ENCODE data around the gene ARID1B. TPM values are rescaled to one million over a fixed set of nuclear protein-coding genes. Genes with fewer than 3 reads are reported as not detected.

The ARID1B gene
- total RNA-seq, 1 donor from 2014 or later = 62.1 TPM

- Histone ChIP-seq H3K9ac (no peak overlapping the region), H3K36me3 (peaks cover 10% of the 10 kb centered on the region), H4K20me1 (ENCODE audit: low read depth) (no peaks in the 10 kb centered on the region), H3K4me2 (no peak overlapping the region), H3K27ac (no peak overlapping the region), H2AFZ (replicated peaks) (no peak overlapping the region), H3K27me3 (no peaks in the 10 kb centered on the region), H3K79me2 (ENCODE audit: low read depth) (no peaks in the 10 kb centered on the region), H3K4me1 (no peaks in the 10 kb centered on the region), H3F3A (ENCODE audit: low read depth) (no peaks in the 10 kb centered on the region), H3K4me3 (no peak overlapping the region), H3K9me3 (ENCODE audit: low read depth) (no peaks in the 10 kb centered on the region)
- H3K4me3 Mint-ChIP-seq = no peak overlapping the region
- no peaks in the 10 kb centered on the region for H3K4me1 Mint-ChIP-seq
- peaks cover 22% of the 10 kb centered on the region for H3K36me3 Mint-ChIP-seq
- H3K27ac Mint-ChIP-seq = no peak overlapping the region
- H3K27me3 Mint-ChIP-seq (ENCODE audit: insufficient read depth, low read depth) = no peaks in the 10 kb centered on the region
- DNase-seq (ENCODE audit: low spot score) = no peak
- TF ChIP-seq EZH2phosphoT487 (IDR thresholded peaks at IDR 0.05) = no peak
- TF ChIP-seq CTCF (IDR thresholded peaks at IDR 0.05) = no peak
- TF ChIP-seq EZH2 (IDR thresholded peaks at IDR 0.05) = no peak
- H3K9me3 Mint-ChIP-seq = no peaks in the 10 kb centered on the region
These were observed 430.4 kb downstream of the ARID1B start for GRCh38 chr6:157207521-157208076.

- H3K4me3 Mint-ChIP-seq = no peak overlapping the region
- H3K9ac ChIP-seq = no peak overlapping the region
These were observed 432.8 kb downstream of the ARID1B start for GRCh38 chr6:157209865-157210530.

GRCh38 chr6:157210954-157211353 lies 433.8 kb downstream of the ARID1B start:
- no peaks in the 10 kb centered on the region for H3K4me1 Mint-ChIP-seq
- H3K36me3 Mint-ChIP-seq = peaks cover 12% of the 10 kb centered on the region

More at GRCh38 chr6:157209865-157210530, 432.8 kb downstream of the ARID1B start:
- Histone ChIP-seq H3K4me2 (no peak overlapping the region), H3K4me1 (no peaks in the 10 kb centered on the region), H3F3A (ENCODE audit: low read depth) (no peaks in the 10 kb centered on the region), H3K79me2 (ENCODE audit: low read depth) (no peaks in the 10 kb centered on the region), H3K27ac (no peak overlapping the region), H2AFZ (replicated peaks) (no peak overlapping the region), H3K9me3 (ENCODE audit: low read depth) (no peaks in the 10 kb centered on the region), H3K36me3 (peaks cover 10% of the 10 kb centered on the region), H3K27me3 (no peaks in the 10 kb centered on the region), H3K4me3 (no peak overlapping the region), H4K20me1 (ENCODE audit: low read depth) (no peaks in the 10 kb centered on the region)
- TF ChIP-seq CTCF (IDR thresholded peaks at IDR 0.05) = no peak
- TF ChIP-seq EZH2 (IDR thresholded peaks at IDR 0.05) = no peak
- TF ChIP-seq EZH2phosphoT487 (IDR thresholded peaks at IDR 0.05) = no peak
- Mint-ChIP-seq H3K4me1 (no peaks in the 10 kb centered on the region), H3K27ac (no peak overlapping the region), H3K9me3 (no peaks in the 10 kb centered on the region), H3K36me3 (peaks cover 17% of the 10 kb centered on the region), H3K27me3 (ENCODE audit: insufficient read depth, low read depth) (peaks cover 5% of the 10 kb centered on the region)
- no peak for DNase-seq (ENCODE audit: low spot score)

More at GRCh38 chr6:157210954-157211353, 433.8 kb downstream of the ARID1B start:
- Histone ChIP-seq H3K27ac (no peak overlapping the region), H3K4me1 (no peaks in the 10 kb centered on the region), H3K27me3 (no peaks in the 10 kb centered on the region), H3K4me3 (no peak overlapping the region), H3K9me3 (ENCODE audit: low read depth) (no peaks in the 10 kb centered on the region), H3K36me3 (peaks cover 10% of the 10 kb centered on the region), H3F3A (ENCODE audit: low read depth) (no peaks in the 10 kb centered on the region), H4K20me1 (ENCODE audit: low read depth) (no peaks in the 10 kb centered on the region), H3K79me2 (ENCODE audit: low read depth) (no peaks in the 10 kb centered on the region), H3K9ac (no peak overlapping the region), H2AFZ (replicated peaks) (no peak overlapping the region), H3K4me2 (no peak overlapping the region)
- DNase-seq (ENCODE audit: low spot score) = no peak
- TF ChIP-seq EZH2phosphoT487 (IDR thresholded peaks at IDR 0.05) = no peak
- TF ChIP-seq EZH2 (IDR thresholded peaks at IDR 0.05) = no peak
- TF ChIP-seq CTCF (IDR thresholded peaks at IDR 0.05) = no peak
- no peaks in the 10 kb centered on the region for H3K9me3 Mint-ChIP-seq
- peaks cover 5% of the 10 kb centered on the region for H3K27me3 Mint-ChIP-seq (ENCODE audit: insufficient read depth, low read depth)
- no peak overlapping the region for H3K4me3 Mint-ChIP-seq
- no peak overlapping the region for H3K27ac Mint-ChIP-seq

All from neural progenitor cell (in vitro differentiated cells).